ENCODE data around the gene TTC28. TPM values are rescaled to one million over a fixed set of nuclear protein-coding genes. Genes with fewer than 3 reads are reported as not detected.

The TTC28 gene
- total RNA-seq, 1 donor from 2014 or later = 19.1 TPM

DNA sequence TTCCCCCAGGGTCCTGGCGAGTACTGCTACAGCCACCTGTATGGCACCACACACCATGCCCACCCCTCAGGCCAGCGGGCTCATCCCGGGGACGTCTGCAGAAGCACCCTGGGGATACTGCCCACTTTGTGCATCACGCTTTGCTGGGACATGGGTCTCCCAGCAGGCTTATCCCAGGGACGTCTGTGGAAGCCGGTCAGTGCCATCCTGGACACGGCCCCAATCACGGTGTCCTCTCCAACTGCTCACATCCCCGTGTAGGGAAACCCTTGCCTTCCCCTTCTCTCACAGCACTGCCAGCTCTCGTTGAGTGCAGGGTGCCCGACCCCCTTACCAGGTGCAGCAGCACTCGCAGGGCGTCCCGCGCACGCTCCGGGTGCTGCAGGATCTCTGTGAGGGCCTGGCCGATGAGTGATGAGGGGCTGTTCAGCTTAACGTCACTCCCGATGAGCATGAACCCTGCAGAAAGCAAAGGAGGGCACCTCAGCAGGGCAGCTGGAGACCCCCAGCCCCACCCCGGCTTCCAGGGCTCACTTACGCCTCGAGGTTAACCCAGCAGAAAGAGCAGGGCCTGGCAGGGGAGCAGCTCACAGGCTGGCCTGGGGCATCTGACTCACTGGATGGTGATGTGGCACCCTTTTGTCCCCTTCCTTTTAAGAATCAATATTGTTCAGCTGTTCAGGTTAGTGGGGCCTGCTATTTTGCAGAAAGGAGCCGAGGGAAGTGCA, 683.7 kb downstream of the TTC28 start:
- intact Hi-C loops (cut with DNase I) = no loop called here
- DNase-seq (ENCODE audit: low spot score) = peak; percentile 71

- intact Hi-C loops (cut with DNase I) = no loop called here
- DNase-seq (ENCODE audit: low spot score) = peak; percentile 55
Measured at GRCh38 chr22:27994481-27995331, 684.9 kb downstream of the TTC28 start.

GRCh38 chr22:27993774-27994350, 685.8 kb downstream of the TTC28 start:
- peak; percentile 53 for DNase-seq (ENCODE audit: low spot score)
- intact Hi-C loops (cut with DNase I) = no loop called here

DNA sequence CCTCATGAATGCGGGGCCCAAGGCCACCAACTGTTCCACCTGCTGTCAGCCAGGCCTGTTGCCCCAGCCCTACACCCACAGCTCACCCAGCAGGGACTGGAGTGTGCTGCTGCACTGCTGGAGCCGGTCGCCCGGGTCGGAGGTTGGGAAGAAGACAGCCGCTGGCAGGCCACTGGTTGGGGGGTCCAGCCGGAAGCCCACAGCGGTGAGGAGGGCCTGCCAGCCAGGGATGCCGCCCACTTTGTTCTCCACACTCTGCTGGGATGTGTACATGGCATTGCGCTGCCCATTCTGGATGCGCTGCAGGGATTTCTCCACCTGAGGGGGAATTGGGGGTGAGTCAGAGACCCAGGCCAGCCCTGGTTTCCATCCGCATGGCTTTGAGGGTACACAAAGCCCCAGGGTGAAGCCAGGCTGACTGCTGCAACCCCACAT, 686.4 kb downstream of the TTC28 start:
- intact Hi-C loops (cut with DNase I) = no loop called here

GRCh38 chr22:27992294-27993165, 687.1 kb downstream of the TTC28 start:
- peak; percentile 75 for DNase-seq (ENCODE audit: low spot score)
- intact Hi-C loops (cut with DNase I) = no loop called here

More for the DNA sequence above, 686.4 kb downstream of the TTC28 start:
- DNase-seq (ENCODE audit: low spot score) = peak; percentile 72

DNA sequence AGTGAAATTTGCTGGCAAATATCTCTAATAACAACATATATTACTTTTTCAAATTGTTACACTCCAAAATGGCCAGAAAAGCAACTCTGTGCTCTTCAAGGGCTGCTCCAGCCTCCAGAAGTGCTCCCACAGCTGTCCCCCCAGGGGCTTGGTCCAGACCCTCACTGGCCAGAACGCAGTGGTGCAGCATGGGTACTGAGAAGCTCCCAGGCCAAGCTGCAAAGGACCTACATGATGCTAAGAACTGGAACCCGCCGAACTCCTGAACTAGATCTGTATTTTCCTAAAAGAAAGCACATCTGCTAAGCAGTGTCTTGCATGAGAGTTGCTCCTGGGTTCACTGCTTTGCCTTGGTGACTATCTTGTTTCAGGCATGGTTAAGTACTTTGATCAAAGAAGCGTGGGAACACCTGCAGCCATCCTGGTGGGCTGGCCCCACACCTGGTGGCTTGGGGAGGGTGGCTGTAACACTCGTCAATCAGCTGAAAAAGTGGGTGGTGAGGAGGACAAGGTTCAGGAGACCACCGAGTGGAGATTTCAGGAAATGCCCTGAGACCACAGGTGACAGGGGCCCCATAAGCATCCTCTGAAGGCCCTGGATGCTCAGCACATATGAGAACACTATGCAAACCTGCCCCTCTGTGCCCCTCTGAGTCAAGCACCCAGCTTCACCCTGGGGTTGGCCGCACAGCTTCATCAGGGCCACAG, 687.9 kb downstream of the TTC28 start:
- DNase-seq (ENCODE audit: low spot score) = peak; percentile 60
- intact Hi-C loops (cut with DNase I) = no loop called here

DNA sequence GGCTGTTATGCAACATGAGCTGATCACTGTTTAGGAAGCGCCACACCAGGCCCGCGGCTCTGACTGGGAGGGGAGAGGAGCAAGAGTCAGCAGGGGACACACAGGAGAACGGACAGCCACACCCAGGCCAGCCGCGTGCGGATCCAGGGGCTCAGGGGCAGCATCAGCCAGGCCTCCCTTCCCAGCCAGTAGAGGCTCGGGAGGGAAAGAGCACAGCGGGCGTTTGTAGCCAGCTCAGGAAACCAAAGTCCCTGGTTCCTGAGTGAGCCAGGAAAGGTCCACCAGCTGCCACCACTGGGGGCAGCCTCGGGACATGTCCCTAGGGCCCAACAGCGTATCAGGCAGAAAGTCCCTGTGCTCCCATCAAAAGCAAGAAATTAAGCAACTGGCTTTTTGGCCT, 688.8 kb downstream of the TTC28 start:
- intact Hi-C loops (cut with DNase I) = no loop called here
- DNase-seq (ENCODE audit: low spot score) = peak; percentile 80

DNA sequence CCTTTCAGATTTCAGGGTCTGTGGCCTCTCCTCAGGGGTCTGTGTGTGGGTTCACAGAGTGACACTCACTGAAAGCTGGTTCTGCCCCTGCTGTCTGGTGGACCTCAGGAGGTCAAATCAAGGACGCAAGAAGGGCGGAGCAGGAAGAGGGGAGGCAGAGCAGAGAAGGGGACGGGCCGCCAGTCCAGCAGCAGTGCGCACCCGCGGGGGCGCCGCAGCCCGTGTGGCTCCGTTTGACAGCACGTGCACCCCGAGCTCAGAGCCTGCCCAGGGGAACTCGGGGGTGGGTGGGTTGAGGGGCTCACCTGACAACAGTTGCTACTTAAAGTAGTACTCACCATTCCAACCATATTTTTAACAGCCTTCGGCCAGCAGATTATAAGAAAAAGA, 689.2 kb downstream of the TTC28 start:
- no peak for DNase-seq (ENCODE audit: low spot score)
- intact Hi-C loops (cut with DNase I) = no loop called here

DNA sequence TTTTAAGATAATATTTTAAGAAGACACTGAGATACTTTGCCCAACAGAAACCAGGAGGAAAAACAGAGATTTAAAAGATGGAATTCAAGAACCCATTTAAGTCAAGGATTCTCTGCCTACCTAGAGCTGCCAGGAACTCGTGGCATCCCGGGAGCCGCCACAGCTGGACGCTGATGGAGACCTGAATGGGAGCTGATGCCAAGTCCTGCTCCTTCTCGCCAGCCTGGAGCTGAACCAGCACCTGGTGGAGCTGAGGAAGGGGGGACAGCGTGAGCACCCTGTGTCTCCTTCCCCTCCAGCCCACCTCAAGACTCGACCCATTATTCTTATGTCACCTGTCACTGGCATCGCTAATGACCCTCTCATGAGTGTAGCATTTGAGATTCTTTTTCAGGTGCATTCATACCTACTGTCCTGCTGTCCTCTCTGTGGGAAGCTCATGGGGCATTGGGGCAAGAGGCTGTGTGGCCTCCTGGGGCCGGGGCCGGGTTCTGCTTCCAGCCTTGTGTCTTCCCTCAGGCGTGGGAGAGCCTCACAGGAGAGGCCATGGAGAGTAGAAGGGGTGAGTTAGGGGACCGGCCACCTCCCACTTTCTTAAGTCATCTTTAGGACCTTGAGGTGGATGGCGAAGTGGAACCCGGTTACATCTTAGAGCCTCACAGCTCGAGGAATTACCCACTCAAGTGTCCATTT, 689.7 kb downstream of the TTC28 start:
- peak; percentile 39 for DNase-seq (ENCODE audit: low spot score)
- intact Hi-C loops (cut with DNase I) = no loop called here

DNA sequence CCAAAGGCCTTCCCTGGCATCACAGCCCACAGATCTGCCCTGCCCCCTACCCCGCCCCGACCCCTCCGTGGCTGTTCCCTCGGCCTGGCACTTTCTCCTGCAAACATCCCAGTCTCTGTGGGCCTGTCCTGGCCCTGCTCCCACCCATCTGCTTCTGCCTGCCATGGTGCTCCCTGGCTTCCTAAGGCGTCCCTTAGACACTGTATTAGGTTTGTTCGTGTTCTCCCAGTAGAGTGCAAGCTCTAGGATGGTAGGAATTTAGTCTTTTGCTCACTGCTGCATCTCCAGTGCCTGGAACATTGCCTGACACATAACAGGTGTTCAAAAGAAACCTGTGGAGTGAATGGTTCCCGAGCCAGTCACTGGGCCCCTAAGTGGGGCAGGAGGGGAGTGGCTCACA, 690.9 kb downstream of the TTC28 start:
- no peak for DNase-seq (ENCODE audit: low spot score)
- intact Hi-C loops (cut with DNase I) = no loop called here

- intact Hi-C loops (cut with DNase I) = no loop called here
- DNase-seq (ENCODE audit: low spot score) = peak; percentile 56
Measured at GRCh38 chr22:27987557-27987956, 692.1 kb downstream of the TTC28 start.

DNA sequence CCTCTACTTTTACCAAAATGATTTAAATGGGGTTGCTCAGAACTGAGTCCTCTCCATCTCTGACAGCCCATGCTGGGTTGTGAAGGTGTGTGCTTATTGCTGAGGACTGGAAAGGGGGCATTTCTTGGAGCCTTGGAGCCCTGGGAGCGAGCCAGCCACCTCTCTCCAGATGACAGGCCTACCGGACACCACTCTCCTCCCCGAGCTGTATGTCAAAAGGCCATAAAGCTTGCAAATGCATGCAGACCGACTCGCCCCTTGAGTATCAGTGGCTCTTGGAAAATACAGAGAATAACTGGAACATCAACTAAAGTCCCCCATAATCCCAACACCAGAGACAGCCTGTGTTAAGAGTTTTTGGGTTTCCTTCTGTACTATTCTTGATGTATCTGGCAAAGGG, 692.7 kb downstream of the TTC28 start:
- DNase-seq (ENCODE audit: low spot score) = peak; percentile 60
- intact Hi-C loops (cut with DNase I) = no loop called here

- DNase-seq (ENCODE audit: low spot score) = no peak
- intact Hi-C loops (cut with DNase I) = no loop called here
Measured at GRCh38 chr22:27986459-27986858, 693.2 kb downstream of the TTC28 start.

- DNase-seq (ENCODE audit: low spot score) = no peak
- intact Hi-C loops (cut with DNase I) = no loop called here
Measured at GRCh38 chr22:27985323-27986275, 694.0 kb downstream of the TTC28 start.

DNA sequence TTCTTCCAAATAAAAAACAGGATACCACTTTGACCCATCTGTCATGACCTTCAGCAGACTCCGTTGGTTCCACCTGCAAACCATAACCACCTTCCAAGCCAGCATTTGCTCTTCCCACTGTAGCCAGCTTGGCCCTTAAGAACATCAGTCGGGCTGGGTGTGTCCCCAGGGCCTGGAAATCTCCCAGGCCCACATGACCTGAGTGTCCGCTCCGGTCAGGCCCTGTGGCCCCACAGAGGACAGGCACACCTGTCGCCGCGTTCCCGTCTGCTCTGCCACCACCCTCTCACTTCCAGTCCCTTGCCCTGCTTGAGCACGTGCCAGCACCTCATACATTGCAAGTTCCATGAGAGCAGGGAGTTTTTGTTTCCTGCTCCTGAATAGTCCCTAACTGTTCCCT, 694.9 kb downstream of the TTC28 start:
- intact Hi-C loops (cut with DNase I) = no loop called here
- peak; percentile 67 for DNase-seq (ENCODE audit: low spot score)

DNA sequence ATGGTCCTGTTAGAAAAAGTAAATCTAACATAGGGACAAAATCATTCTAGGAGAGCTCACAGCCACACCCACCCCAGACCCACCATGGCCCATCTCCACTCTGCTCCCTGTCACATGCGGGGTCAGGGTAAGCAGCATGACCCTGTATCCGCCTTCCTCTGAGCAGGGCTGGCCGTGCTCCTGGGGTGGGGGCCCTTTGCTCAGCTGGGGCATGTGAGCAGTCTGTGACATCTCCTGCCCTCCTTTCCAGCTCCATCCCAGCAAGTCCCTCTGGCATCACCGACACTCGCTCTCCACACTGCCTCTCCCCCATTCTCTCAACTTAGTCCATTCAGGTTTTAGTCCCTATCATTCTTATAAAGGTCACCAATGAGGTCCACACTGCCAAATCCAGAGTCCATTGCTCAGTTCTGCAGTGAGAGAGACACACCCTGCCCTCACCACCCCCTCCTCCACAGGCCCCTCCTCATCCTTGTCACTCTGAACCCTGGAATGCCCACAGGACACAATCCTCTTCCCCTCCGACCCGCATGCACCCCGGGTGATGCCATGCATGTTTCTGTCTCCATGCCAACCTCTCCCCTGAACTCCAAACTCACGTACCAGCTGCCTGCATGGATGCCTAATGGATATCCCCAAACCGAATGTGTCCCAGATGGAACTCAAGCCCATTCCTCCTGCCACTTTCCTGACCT, 695.5 kb downstream of the TTC28 start:
- intact Hi-C loops (cut with DNase I) = no loop called here
- peak; percentile 64 for DNase-seq (ENCODE audit: low spot score)

DNA sequence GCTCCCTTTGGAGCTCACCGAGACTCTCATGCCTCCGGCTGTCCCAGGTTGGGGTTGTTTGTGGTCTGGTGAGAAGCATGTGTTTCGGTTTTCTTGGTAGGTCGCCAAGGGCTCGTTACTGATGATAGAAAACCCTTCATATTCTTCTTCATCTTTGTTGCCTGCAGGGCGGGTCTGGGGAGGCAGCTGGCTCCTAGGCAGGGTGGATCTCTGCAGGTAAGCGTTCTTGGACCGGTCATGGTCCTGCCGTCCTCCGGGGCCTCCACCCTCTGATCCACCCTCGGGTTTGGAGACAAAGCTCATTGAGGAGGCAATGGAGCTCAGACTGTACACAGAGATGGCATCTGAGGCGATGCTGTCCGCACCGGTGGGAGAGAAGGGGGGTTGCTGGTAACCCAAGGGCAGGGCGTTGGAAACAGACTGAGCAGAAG, 696.3 kb downstream of the TTC28 start:
- intact Hi-C loops (cut with DNase I) = no loop called here

More for the DNA sequence above, 696.3 kb downstream of the TTC28 start:
- no peak for DNase-seq (ENCODE audit: low spot score)

All from cardiac septum (tissue), 1 donor.